Measurements from ENCODE around the gene NPPA. TPM values are rescaled to one million over a fixed set of nuclear protein-coding genes. Genes with fewer than 3 reads are reported as not detected.

NPPA gene
- total and polyA plus RNA-seq, 2 donors (not counting 1 experiment from before 2014, with no cell fraction given) = not detected

DNA sequence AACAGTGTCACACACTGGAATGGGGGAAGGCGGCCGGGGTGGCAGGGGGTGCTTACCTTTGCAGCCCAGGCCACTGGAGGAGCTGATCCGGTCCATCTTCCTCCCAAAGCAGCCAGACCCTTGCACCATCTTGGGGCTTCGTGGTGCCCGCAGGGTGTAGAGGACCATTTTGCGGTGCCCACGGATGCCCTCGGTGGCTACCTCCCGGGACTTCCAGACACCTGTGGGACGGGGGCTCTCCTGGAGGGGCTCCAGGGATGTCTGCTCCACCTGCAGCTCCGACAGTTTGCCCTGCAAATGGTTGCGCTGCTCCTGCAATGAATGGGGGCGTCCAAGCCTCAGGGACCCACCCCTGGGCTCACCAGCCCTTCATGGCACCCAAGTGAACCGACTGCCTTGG lies 10.6 kb upstream of the NPPA start:
- Histone ChIP-seq H3K9me3 (ENCODE audit: control insufficient read depth, insufficient read depth, low read depth, low read length) (no peaks in the 10 kb centered on the region), H2AFZ (ENCODE audit: low read length) (no peak overlapping the region), H4K20me1 (ENCODE audit: control insufficient read depth, extremely low read depth, insufficient read depth, low read length) (no peaks in the 10 kb centered on the region), H3K36me3 (ENCODE audit: control insufficient read depth, insufficient read depth, low read length) (no peaks in the 10 kb centered on the region), H3K79me2 (ENCODE audit: control insufficient read depth, insufficient read depth, low read length) (no peaks in the 10 kb centered on the region), H3K27ac (ENCODE audit: insufficient read depth, low read length) (no peak overlapping the region), H3K4me3 (replicated peaks in 1 of 4; ENCODE audit: control extremely low read depth in 1 of 4, insufficient read depth in 1 of 4, low read depth in 3 of 4, low read length in 4 of 4) (no peak overlapping the region), H3K4me2 (ENCODE audit: extremely low read depth, insufficient read depth, low read length) (no peak overlapping the region), H3K4me1 (ENCODE audit: control insufficient read depth, extremely low read depth, insufficient read depth, low read length) (no peaks in the 10 kb centered on the region), H3K9ac (ENCODE audit: insufficient read depth, low read length) (no peak overlapping the region), H3K27me3 (ENCODE audit: control insufficient read depth, insufficient read depth, low read length) (peaks cover 28% of the 10 kb centered on the region)
- no peak for TF ChIP-seq EZH2 (IDR thresholded peaks at IDR 0.05; ENCODE audit: low read length, missing control alignments)
- TF ChIP-seq, protein P1, sequence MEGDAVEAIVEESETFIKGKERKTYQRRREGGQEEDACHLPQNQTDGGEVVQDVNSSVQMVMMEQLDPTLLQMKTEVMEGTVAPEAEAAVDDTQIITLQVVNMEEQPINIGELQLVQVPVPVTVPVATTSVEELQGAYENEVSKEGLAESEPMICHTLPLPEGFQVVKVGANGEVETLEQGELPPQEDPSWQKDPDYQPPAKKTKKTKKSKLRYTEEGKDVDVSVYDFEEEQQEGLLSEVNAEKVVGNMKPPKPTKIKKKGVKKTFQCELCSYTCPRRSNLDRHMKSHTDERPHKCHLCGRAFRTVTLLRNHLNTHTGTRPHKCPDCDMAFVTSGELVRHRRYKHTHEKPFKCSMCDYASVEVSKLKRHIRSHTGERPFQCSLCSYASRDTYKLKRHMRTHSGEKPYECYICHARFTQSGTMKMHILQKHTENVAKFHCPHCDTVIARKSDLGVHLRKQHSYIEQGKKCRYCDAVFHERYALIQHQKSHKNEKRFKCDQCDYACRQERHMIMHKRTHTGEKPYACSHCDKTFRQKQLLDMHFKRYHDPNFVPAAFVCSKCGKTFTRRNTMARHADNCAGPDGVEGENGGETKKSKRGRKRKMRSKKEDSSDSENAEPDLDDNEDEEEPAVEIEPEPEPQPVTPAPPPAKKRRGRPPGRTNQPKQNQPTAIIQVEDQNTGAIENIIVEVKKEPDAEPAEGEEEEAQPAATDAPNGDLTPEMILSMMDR (conservative IDR thresholded peaks at IDR 0.05 in 1 of 2, IDR thresholded peaks at IDR 0.05 in 1 of 2; ENCODE audit: low read depth in 1 of 2, low read length in 2 of 2) = no peak
- DNase-seq (ENCODE audit: low read depth in 2 of 2) = no peak

DNA sequence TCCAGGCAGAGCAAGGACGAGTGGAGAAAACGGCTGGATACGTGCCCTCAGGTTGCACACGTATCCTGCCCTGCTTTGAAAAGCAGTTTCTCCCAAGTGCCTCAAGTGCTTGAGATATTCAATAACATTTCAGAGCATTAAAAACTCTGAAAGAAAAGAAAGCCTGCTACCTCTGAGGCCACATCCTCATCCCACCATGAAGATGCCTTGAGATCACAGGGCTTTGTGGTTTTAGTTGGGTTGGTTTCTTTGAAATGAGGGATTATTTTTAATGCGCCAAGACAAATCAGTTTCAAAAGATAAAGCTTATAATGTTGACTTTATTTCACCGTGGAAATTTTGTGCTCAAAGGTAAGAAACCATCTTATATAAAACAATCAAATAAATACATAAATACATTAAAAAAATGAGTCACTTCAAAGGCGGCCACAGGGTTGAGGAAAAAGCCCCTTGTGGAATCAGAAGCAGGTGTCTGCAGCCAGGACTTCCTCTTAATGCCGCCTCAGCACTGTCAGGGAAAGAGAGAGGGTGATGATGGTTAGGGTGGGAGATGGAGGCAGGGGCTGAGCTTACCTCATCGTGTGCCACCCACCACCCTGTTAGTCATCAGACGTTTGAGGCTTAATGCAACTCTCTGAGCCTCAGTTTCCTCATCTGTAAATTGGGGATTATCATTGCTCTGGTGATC lies 9.7 kb upstream of the NPPA start:
- Histone ChIP-seq H2AFZ (ENCODE audit: low read length) (no peak overlapping the region), H3K9ac (ENCODE audit: insufficient read depth, low read length) (no peak overlapping the region), H4K20me1 (ENCODE audit: control insufficient read depth, extremely low read depth, insufficient read depth, low read length) (no peaks in the 10 kb centered on the region), H3K4me1 (ENCODE audit: control insufficient read depth, extremely low read depth, insufficient read depth, low read length) (no peaks in the 10 kb centered on the region), H3K27ac (ENCODE audit: insufficient read depth, low read length) (no peak overlapping the region), H3K27me3 (ENCODE audit: control insufficient read depth, insufficient read depth, low read length) (peaks cover 28% of the 10 kb centered on the region), H3K36me3 (ENCODE audit: control insufficient read depth, insufficient read depth, low read length) (no peaks in the 10 kb centered on the region), H3K4me3 (replicated peaks in 1 of 4; ENCODE audit: control extremely low read depth in 1 of 4, insufficient read depth in 1 of 4, low read depth in 3 of 4, low read length in 4 of 4) (no peak overlapping the region), H3K79me2 (ENCODE audit: control insufficient read depth, insufficient read depth, low read length) (no peaks in the 10 kb centered on the region), H3K4me2 (ENCODE audit: extremely low read depth, insufficient read depth, low read length) (no peak overlapping the region), H3K9me3 (ENCODE audit: control insufficient read depth, insufficient read depth, low read depth, low read length) (no peaks in the 10 kb centered on the region)
- DNase-seq (ENCODE audit: low read depth in 2 of 2) = no peak
- no peak for TF ChIP-seq EZH2 (IDR thresholded peaks at IDR 0.05; ENCODE audit: low read length, missing control alignments)
- TF ChIP-seq, protein P1 (conservative IDR thresholded peaks at IDR 0.05 in 1 of 2, IDR thresholded peaks at IDR 0.05 in 1 of 2; ENCODE audit: low read depth in 1 of 2, low read length in 2 of 2) = no peak

DNA sequence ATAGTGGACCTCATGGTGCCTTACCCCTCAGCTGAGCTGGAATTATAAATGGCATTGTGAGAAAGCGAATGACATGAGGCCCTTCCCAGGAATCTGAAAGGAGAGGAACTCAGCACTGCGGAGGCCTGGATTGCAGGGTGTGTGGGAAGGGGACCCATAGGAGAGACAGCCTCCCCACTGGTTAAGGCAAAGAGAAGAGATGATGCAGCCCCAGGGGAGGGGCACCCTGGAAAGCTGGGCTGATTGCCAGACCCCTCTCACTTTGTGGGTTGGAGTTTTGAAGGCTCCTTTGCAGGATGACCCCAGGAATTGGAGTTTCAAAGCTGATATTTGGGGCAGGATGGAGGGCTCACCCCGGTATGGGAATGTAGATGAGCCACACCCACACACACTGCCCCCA lies 9.1 kb upstream of the NPPA start:
- H4K20me1 ChIP-seq (ENCODE audit: control insufficient read depth, extremely low read depth, insufficient read depth, low read length) = no peaks in the 10 kb centered on the region
- H3K4me1 ChIP-seq (ENCODE audit: control insufficient read depth, extremely low read depth, insufficient read depth, low read length) = no peaks in the 10 kb centered on the region
- H3K79me2 ChIP-seq (ENCODE audit: control insufficient read depth, insufficient read depth, low read length) = no peaks in the 10 kb centered on the region
- H3K9me3 ChIP-seq (ENCODE audit: control insufficient read depth, insufficient read depth, low read depth, low read length) = no peaks in the 10 kb centered on the region
- no peak for DNase-seq (ENCODE audit: low read depth in 2 of 2)
- no peak overlapping the region for H3K4me2 ChIP-seq (ENCODE audit: extremely low read depth, insufficient read depth, low read length)
- no peak overlapping the region for H2AFZ ChIP-seq (ENCODE audit: low read length)
- H3K27ac ChIP-seq (ENCODE audit: insufficient read depth, low read length) = no peak overlapping the region
- no peak overlapping the region for H3K4me3 ChIP-seq (replicated peaks in 1 of 4; ENCODE audit: control extremely low read depth in 1 of 4, insufficient read depth in 1 of 4, low read depth in 3 of 4, low read length in 4 of 4)
- no peak for TF ChIP-seq EZH2 (IDR thresholded peaks at IDR 0.05; ENCODE audit: low read length, missing control alignments)
- TF ChIP-seq, protein P1 (conservative IDR thresholded peaks at IDR 0.05 in 1 of 2, IDR thresholded peaks at IDR 0.05 in 1 of 2; ENCODE audit: low read depth in 1 of 2, low read length in 2 of 2) = no peak
- peaks cover 28% of the 10 kb centered on the region for H3K27me3 ChIP-seq (ENCODE audit: control insufficient read depth, insufficient read depth, low read length)
- H3K9ac ChIP-seq (ENCODE audit: insufficient read depth, low read length) = no peak overlapping the region
- no peaks in the 10 kb centered on the region for H3K36me3 ChIP-seq (ENCODE audit: control insufficient read depth, insufficient read depth, low read length)

Measured in fibroblast of lung (primary cell).